ENCODE results near the gene NAA10. TPM values are rescaled to one million over a fixed set of nuclear protein-coding genes. Genes with fewer than 3 reads are reported as not detected.

NAA10 gene
- total RNA-seq, result 46.2 and 49.9 TPM in 2 replicates

GRCh38 chrX:153934762-153935325 is at the start of gene NAA10:
Gene NAA10, minus strand, starts transcription at chrX:153935037. Its CDS starts 133 bp downstream, at chrX:153934904.

GRCh38 chrX:153972368-153973126 is 37.7 kb upstream of the NAA10 start, which contains the start of gene TMEM187:
Gene TMEM187, plus strand, starts transcription at chrX:153972754. Its CDS starts 9,309 bp downstream, at chrX:153982063.

GRCh38 chrX:153971450-153972367 is 36.9 kb upstream of the NAA10 start, which contains the start of gene HCFC1:
Gene HCFC1, minus strand, starts transcription at chrX:153971818. Its CDS starts 978 bp downstream, at chrX:153970840.

GRCh38 chrX:153944140-153944799 is 9.4 kb upstream of the NAA10 start, which contains the start of gene RENBP:
Gene RENBP, minus strand, starts transcription at chrX:153944643. Its CDS starts 33 bp downstream, at chrX:153944610.

DNA sequence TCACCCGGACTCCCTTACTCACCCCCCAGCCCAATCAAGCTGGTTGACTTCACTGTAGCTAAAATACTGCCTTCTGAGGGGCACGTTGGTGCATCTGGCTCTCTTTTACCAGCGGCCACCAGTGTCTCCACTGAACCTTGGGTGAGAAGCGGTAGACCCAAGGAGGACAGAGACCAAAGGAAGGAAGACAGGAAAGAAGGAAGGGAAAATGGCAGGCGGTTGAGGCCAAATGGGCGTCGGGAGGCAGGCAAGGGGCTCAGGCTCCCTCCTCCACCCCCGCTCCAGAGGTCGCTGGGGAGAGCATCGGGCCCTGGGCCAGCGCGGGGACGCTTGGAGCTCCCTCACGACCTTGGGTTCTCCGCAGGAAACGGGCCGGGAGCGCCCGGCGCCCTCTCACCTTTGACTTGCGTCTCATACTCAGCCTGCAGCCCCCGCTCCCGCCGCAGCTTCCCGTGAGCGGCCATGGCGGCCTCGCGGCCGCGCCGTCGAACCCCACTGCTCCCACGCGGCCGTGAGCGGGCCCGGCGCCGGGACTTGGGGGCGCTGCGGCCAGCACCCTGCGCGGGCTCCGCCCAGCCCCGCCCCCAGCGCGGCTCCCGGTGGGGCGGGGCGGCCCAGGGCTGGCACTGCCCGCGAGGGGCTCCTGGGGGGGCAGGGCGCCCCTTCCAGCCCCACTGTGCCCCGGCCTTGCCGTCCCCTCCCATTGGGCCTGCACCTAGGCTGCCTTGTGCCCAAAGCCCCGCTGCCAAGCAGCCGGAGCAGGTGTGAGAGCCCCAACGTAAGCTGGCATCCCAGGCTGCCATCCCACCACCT is 8.9 kb downstream of the NAA10 start, which contains the start of gene ARHGAP4:
ARHGAP4 (minus strand) TSS at position 526 of the 813 bp plus-strand sequence; CDS start at position 464, 62 bp downstream.

GRCh38 chrX:153903991-153904957 is 30.6 kb downstream of the NAA10 start, which contains the start of gene AVPR2:
Gene AVPR2, plus strand, starts transcription at chrX:153904673. Its CDS starts 473 bp downstream, at chrX:153905146.

GRCh38 chrX:153885968-153886903 is 48.6 kb downstream of the NAA10 start, which contains the start of gene L1CAM:
Gene L1CAM, minus strand, starts transcription at chrX:153886173. Its CDS starts 10,337 bp downstream, at chrX:153875836.

Other genes with a start within 250 kb of the NAA10 start
- 28.0 and 31.3 TPM in 2 replicates for gene SLC6A8, start 247.1 kb downstream of the NAA10 start, total RNA-seq
- gene BCAP31, start 210.7 kb downstream of the NAA10 start, total RNA-seq, result 116 and 122 TPM in 2 replicates
- 11.7 and 11.8 TPM in 2 replicates for gene ABCD1, start 210.2 kb downstream of the NAA10 start, total RNA-seq
- 0.94 and 2.4 TPM in 2 replicates for gene PLXNB3, start 170.8 kb downstream of the NAA10 start, total RNA-seq
- gene SRPK3, start 154.0 kb downstream of the NAA10 start, total RNA-seq, result 0.12 TPM in 1 of 2 replicates, not detected in the other
- gene IDH3G, start 140.7 kb downstream of the NAA10 start, total RNA-seq, result 82.2 and 117 TPM in 2 replicates
- 281 and 408 TPM in 2 replicates for gene SSR4, start 140.4 kb downstream of the NAA10 start, total RNA-seq
- 0.69 and 1.3 TPM in 2 replicates for gene PDZD4, start 104.5 kb downstream of the NAA10 start, total RNA-seq
- 0.05 TPM in 1 of 2 replicates, not detected in the other for gene L1CAM, start 48.9 kb downstream of the NAA10 start, total RNA-seq
- gene AVPR2, start 30.4 kb downstream of the NAA10 start, total RNA-seq, result not detected in 2 replicates
- gene ARHGAP4, start 8.8 kb downstream of the NAA10 start, total RNA-seq, result 0.31 and 3.9 TPM in 2 replicates
- gene RENBP, start 9.6 kb upstream of the NAA10 start, total RNA-seq, result 1.1 and 1.2 TPM in 2 replicates
- gene HCFC1, start 36.8 kb upstream of the NAA10 start, total RNA-seq, result 34.6 and 36.1 TPM in 2 replicates
- 11.1 and 12.6 TPM in 2 replicates for gene TMEM187, start 37.7 kb upstream of the NAA10 start, total RNA-seq
- 48.9 and 56.3 TPM in 2 replicates for gene IRAK1, start 84.9 kb upstream of the NAA10 start, total RNA-seq
- 31.1 and 33.2 TPM in 2 replicates for gene MECP2, start 162.7 kb upstream of the NAA10 start, total RNA-seq
- gene OPN1LW, start 209.2 kb upstream of the NAA10 start, total RNA-seq, result not detected in 2 replicates
- not detected in 2 replicates for gene OPN1MW, start 247.6 kb upstream of the NAA10 start, total RNA-seq

Data from cardiac ventricle fibroblast (primary cell).